ENCODE data around the gene RNF128.

RNF128 gene, protein sequence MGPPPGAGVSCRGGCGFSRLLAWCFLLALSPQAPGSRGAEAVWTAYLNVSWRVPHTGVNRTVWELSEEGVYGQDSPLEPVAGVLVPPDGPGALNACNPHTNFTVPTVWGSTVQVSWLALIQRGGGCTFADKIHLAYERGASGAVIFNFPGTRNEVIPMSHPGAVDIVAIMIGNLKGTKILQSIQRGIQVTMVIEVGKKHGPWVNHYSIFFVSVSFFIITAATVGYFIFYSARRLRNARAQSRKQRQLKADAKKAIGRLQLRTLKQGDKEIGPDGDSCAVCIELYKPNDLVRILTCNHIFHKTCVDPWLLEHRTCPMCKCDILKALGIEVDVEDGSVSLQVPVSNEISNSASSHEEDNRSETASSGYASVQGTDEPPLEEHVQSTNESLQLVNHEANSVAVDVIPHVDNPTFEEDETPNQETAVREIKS

GRCh38 chrX:106726485-106727437 lies at the start of gene RNF128:
Gene RNF128, plus strand, starts transcription at chrX:106726701. Its CDS starts 213 bp downstream, at chrX:106726914.
- H3K27ac Mint-ChIP-seq (ENCODE audit: low read depth): no peak within 1 kb of the TSS
- H3K4me3 Mint-ChIP-seq: peak within 1 kb of the TSS; percentile 46
- DNase-seq (ENCODE audit: low spot score in 2 of 2): no peak
- no peak for ATAC-seq (replicated peaks; ENCODE audit: extremely low read depth, poor library complexity, severe bottlenecking)
- no peaks in the 10 kb centered on the region for H3K36me3 Mint-ChIP-seq (ENCODE audit: insufficient read depth)
- H3K27me3 Mint-ChIP-seq: peaks cover 46% of the 10 kb centered on the region
- no peaks in the 10 kb centered on the region for H3K9me3 Mint-ChIP-seq
- no peaks in the 10 kb centered on the region for H3K4me1 Mint-ChIP-seq

DNA sequence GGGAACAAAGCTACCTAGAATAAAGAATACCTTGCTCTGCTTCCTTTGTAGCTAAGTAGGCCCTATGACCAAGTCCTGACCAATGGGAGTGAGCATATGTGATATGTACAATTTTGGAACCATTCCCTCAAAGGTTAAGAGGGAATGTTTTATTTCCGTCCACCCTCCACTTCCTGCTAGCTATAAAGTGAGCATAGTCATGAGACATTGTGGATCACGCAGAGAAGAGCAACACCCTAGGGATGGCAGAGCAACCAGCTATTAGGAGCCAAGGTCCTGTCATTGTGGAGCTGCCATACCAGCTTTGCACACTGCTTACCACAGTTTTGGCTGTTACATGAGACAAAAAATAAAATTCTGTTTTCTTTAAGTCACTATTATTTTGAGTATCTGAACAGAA lies 45.8 kb upstream of the RNF128 start:
- Mint-ChIP-seq H3K36me3 (ENCODE audit: insufficient read depth) (no peaks in the 10 kb centered on the region), H3K4me3 (no peak overlapping the region), H3K9me3 (no peaks in the 10 kb centered on the region), H3K27ac (ENCODE audit: low read depth) (no peak overlapping the region), H3K27me3 (peaks cover 11% of the 10 kb centered on the region), H3K4me1 (no peaks in the 10 kb centered on the region)
- ATAC-seq (replicated peaks; ENCODE audit: extremely low read depth, poor library complexity, severe bottlenecking): no peak
- DNase-seq (ENCODE audit: low spot score in 2 of 2): no peak

- ATAC-seq (replicated peaks; ENCODE audit: extremely low read depth, poor library complexity, severe bottlenecking) (no peak), DNase-seq (ENCODE audit: low spot score in 2 of 2) (no peak)
- no peak overlapping the region for H3K4me3 Mint-ChIP-seq
- no peak overlapping the region for H3K27ac Mint-ChIP-seq (ENCODE audit: low read depth)
- H3K4me1 Mint-ChIP-seq: no peaks in the 10 kb centered on the region
- peaks cover 11% of the 10 kb centered on the region for H3K27me3 Mint-ChIP-seq
- H3K9me3 Mint-ChIP-seq: no peaks in the 10 kb centered on the region
- no peaks in the 10 kb centered on the region for H3K36me3 Mint-ChIP-seq (ENCODE audit: insufficient read depth)
These were observed 42.3 kb upstream of the RNF128 start for GRCh38 chrX:106684207-106684606.

DNA sequence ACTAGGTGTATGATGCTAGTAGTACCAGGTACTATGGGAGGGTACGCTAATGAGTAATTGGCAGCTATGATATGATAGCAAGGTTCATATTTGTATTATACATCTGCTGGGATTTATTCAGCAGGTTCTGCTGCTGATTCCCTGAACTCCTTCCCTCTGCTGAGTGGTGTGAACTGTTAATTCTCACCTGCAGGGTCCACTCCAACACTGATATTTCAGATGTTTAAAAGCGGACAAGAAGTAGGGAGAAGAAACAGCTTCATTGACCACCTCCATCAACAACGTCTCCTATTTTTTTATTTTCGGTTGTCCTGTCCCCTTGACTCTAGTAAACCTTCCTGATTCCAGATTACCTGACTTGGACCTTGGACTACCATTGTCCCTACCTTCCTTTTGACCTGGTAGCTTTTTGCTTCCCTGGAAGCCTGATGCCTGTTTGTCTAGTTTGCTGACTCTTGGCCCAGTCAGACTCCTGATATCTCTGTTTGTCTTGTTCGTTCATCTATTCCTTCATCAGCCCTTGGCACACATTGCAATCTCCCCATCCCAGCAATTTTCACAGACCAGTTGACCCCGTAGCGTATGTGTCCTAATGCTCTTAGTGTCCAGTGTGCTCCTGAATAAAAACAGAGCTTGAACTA lies 34.0 kb upstream of the RNF128 start:
- no peak overlapping the region for H3K4me3 Mint-ChIP-seq
- no peak for DNase-seq (ENCODE audit: low spot score in 2 of 2)
- H3K27ac Mint-ChIP-seq (ENCODE audit: low read depth): no peak overlapping the region
- no peaks in the 10 kb centered on the region for H3K4me1 Mint-ChIP-seq
- H3K27me3 Mint-ChIP-seq: peaks cover 17% of the 10 kb centered on the region
- H3K9me3 Mint-ChIP-seq: no peaks in the 10 kb centered on the region
- H3K36me3 Mint-ChIP-seq (ENCODE audit: insufficient read depth): no peaks in the 10 kb centered on the region
- no peak for ATAC-seq (replicated peaks; ENCODE audit: extremely low read depth, poor library complexity, severe bottlenecking)

GRCh38 chrX:106696502-106696901 lies 30.0 kb upstream of the RNF128 start:
- Mint-ChIP-seq H3K4me3 (no peak overlapping the region), H3K36me3 (ENCODE audit: insufficient read depth) (no peaks in the 10 kb centered on the region), H3K9me3 (no peaks in the 10 kb centered on the region), H3K27me3 (peaks cover 17% of the 10 kb centered on the region), H3K4me1 (no peaks in the 10 kb centered on the region), H3K27ac (ENCODE audit: low read depth) (no peak overlapping the region)
- DNase-seq (ENCODE audit: low spot score in 2 of 2) (no peak), ATAC-seq (replicated peaks; ENCODE audit: extremely low read depth, poor library complexity, severe bottlenecking) (no peak)

- no peaks in the 10 kb centered on the region for H3K36me3 Mint-ChIP-seq (ENCODE audit: insufficient read depth)
- peaks cover 3% of the 10 kb centered on the region for H3K27me3 Mint-ChIP-seq
- no peak for ATAC-seq (replicated peaks; ENCODE audit: extremely low read depth, poor library complexity, severe bottlenecking)
- H3K9me3 Mint-ChIP-seq: no peaks in the 10 kb centered on the region
- H3K27ac Mint-ChIP-seq (ENCODE audit: low read depth): no peak overlapping the region
- no peaks in the 10 kb centered on the region for H3K4me1 Mint-ChIP-seq
- H3K4me3 Mint-ChIP-seq: no peak overlapping the region
- DNase-seq (ENCODE audit: low spot score in 2 of 2): no peak
These were observed 27.8 kb upstream of the RNF128 start for GRCh38 chrX:106698693-106699092.

GRCh38 chrX:106702636-106703035 lies 23.9 kb upstream of the RNF128 start:
- no peak overlapping the region for H3K4me3 Mint-ChIP-seq
- H3K27me3 Mint-ChIP-seq: no peaks in the 10 kb centered on the region
- no peaks in the 10 kb centered on the region for H3K9me3 Mint-ChIP-seq
- no peak for DNase-seq (ENCODE audit: low spot score in 2 of 2)
- no peaks in the 10 kb centered on the region for H3K4me1 Mint-ChIP-seq
- no peak overlapping the region for H3K27ac Mint-ChIP-seq (ENCODE audit: low read depth)
- ATAC-seq (replicated peaks; ENCODE audit: extremely low read depth, poor library complexity, severe bottlenecking): no peak
- H3K36me3 Mint-ChIP-seq (ENCODE audit: insufficient read depth): no peaks in the 10 kb centered on the region

GRCh38 chrX:106706466-106706865 lies 20.0 kb upstream of the RNF128 start:
- no peak overlapping the region for H3K27ac Mint-ChIP-seq (ENCODE audit: low read depth)
- no peaks in the 10 kb centered on the region for H3K27me3 Mint-ChIP-seq
- ATAC-seq (replicated peaks; ENCODE audit: extremely low read depth, poor library complexity, severe bottlenecking): no peak
- H3K36me3 Mint-ChIP-seq (ENCODE audit: insufficient read depth): no peaks in the 10 kb centered on the region
- H3K4me1 Mint-ChIP-seq: no peaks in the 10 kb centered on the region
- H3K9me3 Mint-ChIP-seq: no peaks in the 10 kb centered on the region
- no peak overlapping the region for H3K4me3 Mint-ChIP-seq
- no peak for DNase-seq (ENCODE audit: low spot score in 2 of 2)

- ATAC-seq (replicated peaks; ENCODE audit: extremely low read depth, poor library complexity, severe bottlenecking) (no peak), DNase-seq (ENCODE audit: low spot score in 2 of 2) (no peak)
- Mint-ChIP-seq H3K27me3 (no peaks in the 10 kb centered on the region), H3K4me1 (no peaks in the 10 kb centered on the region), H3K4me3 (no peak overlapping the region), H3K9me3 (no peaks in the 10 kb centered on the region), H3K27ac (ENCODE audit: low read depth) (no peak overlapping the region), H3K36me3 (ENCODE audit: insufficient read depth) (no peaks in the 10 kb centered on the region)
These were observed 18.6 kb upstream of the RNF128 start for GRCh38 chrX:106707771-106708454.

GRCh38 chrX:106710771-106711170 lies 15.7 kb upstream of the RNF128 start:
- DNase-seq (ENCODE audit: low spot score in 2 of 2): no peak
- H3K4me3 Mint-ChIP-seq: no peak overlapping the region
- no peaks in the 10 kb centered on the region for H3K9me3 Mint-ChIP-seq
- no peaks in the 10 kb centered on the region for H3K36me3 Mint-ChIP-seq (ENCODE audit: insufficient read depth)
- H3K27ac Mint-ChIP-seq (ENCODE audit: low read depth): no peak overlapping the region
- no peak for ATAC-seq (replicated peaks; ENCODE audit: extremely low read depth, poor library complexity, severe bottlenecking)
- H3K4me1 Mint-ChIP-seq: no peaks in the 10 kb centered on the region
- H3K27me3 Mint-ChIP-seq: no peaks in the 10 kb centered on the region

DNA sequence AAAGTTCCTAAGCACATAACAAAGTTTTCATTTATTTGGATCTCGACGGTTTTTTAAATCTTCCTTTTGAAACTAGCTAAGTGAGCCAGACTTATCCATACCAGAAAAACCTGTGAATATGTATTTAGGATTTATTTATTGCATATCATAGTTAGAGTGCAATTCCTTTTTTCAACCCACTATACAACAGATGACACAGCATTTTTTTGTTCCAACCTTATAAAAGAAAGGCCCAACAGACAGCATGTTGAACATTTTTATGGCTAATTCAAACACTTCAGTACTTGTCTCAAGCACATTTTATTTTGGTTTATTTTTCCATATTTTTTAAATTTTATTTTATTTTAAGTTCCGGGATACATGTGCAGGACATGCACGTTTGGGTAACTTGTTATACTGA lies 15.1 kb upstream of the RNF128 start:
- ATAC-seq (replicated peaks; ENCODE audit: extremely low read depth, poor library complexity, severe bottlenecking): no peak
- Mint-ChIP-seq H3K4me3 (no peak overlapping the region), H3K4me1 (no peaks in the 10 kb centered on the region), H3K36me3 (ENCODE audit: insufficient read depth) (no peaks in the 10 kb centered on the region), H3K9me3 (no peaks in the 10 kb centered on the region), H3K27me3 (no peaks in the 10 kb centered on the region), H3K27ac (ENCODE audit: low read depth) (no peak overlapping the region)
- DNase-seq (ENCODE audit: low spot score in 2 of 2): no peak

DNA sequence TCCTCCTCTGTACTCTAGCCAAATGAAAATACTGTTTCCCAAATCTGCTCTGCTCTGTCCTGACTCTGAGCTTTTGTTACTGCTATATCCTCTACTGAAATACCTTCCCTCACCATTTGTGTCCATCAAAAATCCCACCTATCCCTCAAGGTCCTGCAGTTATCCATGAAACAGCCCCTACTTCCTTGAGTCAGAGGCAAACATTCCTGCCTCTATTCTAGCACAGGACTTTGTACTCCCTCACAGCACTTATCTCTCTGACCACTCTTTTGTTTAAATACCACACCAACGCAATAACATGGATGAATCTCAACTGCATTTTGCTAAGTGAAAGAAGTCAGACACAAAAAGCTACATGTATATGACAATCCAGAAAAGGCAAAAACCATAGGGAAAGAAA lies 10.5 kb upstream of the RNF128 start:
- Mint-ChIP-seq H3K9me3 (no peaks in the 10 kb centered on the region), H3K27ac (ENCODE audit: low read depth) (no peak overlapping the region), H3K27me3 (no peaks in the 10 kb centered on the region), H3K4me3 (no peak overlapping the region), H3K36me3 (ENCODE audit: insufficient read depth) (no peaks in the 10 kb centered on the region), H3K4me1 (no peaks in the 10 kb centered on the region)
- no peak for ATAC-seq (replicated peaks; ENCODE audit: extremely low read depth, poor library complexity, severe bottlenecking)
- no peak for DNase-seq (ENCODE audit: low spot score in 2 of 2)

Measured in central memory CD8-positive, alpha-beta T cell (primary cell).